NCI-H2171 (cell line): Measurements from ENCODE around the gene BCL7A.
A peak's percentile ranks its signal among the peaks of the same experiment; 100 is the strongest.
"Not testable (repeated sequence)": the region's sequence is repeated elsewhere in the genome, so short reads cannot be mapped to it uniquely, and the experiment has no call there.

ENCODE experiments used
- DNase-seq: peaks from one replicate; lab custom pipeline; 2025; lab: John Stamatoyannopoulos, UW

Gene BCL7A

DNA sequence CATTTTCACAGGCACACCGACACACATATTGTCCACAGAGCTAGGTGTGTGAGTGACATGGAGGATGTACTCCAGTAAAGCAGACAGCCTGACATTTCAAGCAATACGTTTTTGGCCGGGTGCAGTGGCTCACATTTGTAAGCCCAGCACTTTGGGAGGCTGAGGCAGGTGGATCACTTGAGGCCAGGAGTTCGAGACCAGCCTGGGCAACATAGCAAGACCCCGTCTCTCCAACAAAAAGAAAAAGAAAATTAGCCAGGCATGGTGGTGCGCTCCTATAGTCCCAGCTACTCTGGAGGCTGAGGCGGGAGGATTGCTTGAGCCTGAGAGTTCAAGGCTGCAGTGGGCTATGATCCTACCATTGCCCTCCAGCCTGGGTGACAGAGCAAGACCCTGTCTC is 34.7 kb downstream of the BCL7A start:
- not testable (repeated sequence) for DNase-seq

- no peak for DNase-seq
Measured at GRCh38 chr12:122057007-122057735, 35.5 kb downstream of the BCL7A start.

DNA sequence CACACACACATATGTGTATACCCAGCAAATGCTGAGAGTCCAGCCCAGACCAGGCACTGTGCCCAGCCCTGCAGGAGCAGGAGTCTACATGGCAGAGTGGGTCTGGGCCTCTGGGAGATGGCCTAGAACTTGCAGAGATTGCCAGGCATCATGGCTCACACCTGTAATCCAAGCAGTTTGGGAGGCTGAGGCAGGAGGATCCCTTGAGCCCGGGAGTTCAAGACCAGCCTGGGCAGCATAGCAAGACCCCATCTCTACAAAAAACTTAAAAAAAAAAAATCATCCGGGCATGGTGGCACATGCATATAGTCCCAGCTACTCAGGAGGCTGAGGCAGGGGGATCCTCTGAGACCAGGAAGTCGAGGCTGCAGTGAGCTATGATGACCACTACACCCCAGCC is 36.1 kb downstream of the BCL7A start:
- DNase-seq = no peak

DNA sequence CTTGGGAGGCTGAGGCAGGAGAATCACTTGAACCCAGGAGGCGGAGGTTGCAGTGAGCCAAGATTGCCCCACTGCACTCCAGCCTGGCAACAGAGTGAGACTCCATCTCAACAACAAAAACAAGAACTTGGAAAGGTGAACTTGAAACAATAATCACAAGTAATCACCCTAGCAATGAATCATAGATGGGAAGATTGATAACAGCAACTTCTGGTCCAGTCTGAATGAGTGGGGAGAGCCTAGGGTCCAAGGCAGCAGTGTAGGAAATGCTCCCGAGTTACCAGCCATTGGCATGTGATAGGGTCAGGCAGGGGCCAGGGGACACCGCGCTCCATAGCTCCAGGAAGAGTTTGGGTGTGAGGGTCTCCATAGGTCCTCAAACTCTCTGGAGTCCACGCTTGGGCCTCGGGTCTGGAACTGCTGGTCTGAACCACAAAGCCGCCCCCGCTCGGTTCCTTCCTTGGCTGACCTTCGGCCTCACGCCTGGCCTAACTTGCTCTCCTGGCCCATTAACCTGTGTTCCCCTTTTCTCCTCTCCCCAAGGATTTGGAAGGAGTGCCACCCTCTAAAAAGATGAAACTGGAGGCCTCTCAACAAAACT is 37.0 kb downstream of the BCL7A start:
- DNase-seq = no peak

DNA sequence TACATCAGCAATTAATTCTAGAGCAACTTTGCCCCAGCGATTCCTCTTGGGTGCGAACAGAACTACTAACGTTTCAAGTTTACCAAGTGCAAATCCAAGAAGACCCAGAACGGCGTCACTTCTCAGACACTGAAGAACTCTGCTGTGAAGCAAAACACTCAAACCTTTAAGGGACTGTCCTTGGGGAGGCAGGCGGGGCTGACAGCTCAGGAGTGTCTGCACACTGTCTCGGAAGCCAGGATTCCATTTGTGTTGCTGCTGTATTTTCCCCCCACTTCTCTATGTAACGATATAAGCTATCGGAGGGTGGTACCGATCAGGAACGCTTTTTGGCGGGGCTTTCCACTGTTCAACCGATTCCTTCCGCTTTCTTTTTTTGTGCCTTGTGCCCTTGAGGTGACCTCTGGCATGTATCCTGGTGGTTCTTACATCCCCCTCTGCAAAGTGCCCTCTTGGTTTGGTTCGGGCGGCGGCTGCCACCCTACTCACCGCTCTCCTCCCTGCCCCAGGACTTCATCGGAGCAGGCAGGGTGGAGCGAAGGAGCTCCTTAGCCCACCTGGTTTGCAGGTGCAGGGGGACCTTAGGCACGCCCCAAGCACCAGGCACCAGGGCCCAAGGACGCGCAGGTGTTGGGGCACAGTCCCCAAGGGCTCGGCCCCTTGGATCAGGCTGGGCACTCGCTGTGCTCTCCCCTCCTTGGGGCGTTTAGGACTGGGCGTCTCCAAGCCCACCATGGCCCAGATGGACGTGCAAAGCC is 37.7 kb downstream of the BCL7A start:
- no peak for DNase-seq

GRCh38 chr12:122060081-122060501 is 38.4 kb downstream of the BCL7A start:
- DNase-seq = no peak

DNA sequence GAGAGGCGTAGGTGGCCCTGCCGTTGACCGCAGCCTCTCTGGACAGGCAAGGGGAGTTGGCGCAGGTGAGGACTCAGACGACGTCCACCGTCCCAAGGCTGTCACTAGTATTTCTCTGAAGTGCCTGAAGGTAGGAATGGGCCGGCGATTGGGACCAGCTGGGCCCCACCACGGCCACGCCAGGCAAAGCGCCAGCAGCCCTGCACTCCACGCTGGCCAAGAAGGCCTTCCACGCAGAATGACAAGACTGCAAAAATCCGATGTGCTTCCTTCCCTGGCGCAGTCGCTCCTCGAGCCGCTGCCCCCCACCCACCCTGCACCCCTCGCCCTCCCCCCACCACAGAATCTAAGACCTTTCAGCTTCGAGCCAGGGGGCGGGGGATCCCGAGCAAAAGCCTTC is 39.6 kb downstream of the BCL7A start:
- DNase-seq = no peak

- no peak for DNase-seq
Measured at GRCh38 chr12:122062832-122063693, 41.4 kb downstream of the BCL7A start.

- no peak for DNase-seq
Measured at GRCh38 chr12:122063694-122064024, 42.0 kb downstream of the BCL7A start.

DNA sequence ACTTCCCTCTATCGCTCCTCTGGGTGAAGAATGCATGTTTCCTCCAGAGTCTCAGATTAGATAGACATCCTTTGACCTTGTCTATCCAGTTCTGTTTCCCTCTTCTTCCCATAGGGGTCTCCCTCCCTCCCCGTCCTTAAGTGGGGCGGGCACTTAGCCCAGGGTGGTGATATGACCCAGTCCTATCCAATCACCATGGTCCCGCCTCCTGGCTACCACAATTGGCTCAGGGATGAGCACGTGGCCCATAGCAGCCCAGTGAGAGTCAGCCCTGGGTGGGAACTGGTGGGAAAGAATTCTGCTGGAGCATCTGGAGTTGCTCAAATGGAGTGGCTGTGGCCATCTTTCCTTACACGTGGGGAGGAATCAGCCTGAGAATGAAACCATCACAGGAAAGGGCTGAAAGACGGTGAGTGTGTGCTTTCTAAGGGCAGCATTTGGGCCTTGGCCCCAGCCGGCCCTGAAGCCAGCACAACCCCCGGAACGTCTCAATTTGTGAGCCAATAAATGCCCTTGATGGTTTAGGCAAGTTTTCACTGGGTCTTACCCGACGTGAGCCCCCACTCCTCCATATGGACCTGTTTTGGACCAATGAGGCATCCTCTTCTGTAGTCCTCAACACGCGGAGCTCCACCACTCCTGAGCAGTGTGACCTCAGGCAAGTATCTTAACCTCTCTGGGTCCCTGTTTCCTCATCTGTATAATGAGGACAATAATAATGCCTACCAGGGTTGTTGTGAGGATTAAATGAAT is 42.5 kb downstream of the BCL7A start:
- DNase-seq = peak; percentile 73

- no peak for DNase-seq
Measured at GRCh38 chr12:122064780-122065588, 43.3 kb downstream of the BCL7A start.

- DNase-seq = no peak
Measured at GRCh38 chr12:122067548-122067947, 45.9 kb downstream of the BCL7A start.

- DNase-seq = no peak
Measured at GRCh38 chr12:122067966-122068365, 46.3 kb downstream of the BCL7A start.

- DNase-seq = no peak
Measured at GRCh38 chr12:122072031-122072970, 50.6 kb downstream of the BCL7A start.

DNA sequence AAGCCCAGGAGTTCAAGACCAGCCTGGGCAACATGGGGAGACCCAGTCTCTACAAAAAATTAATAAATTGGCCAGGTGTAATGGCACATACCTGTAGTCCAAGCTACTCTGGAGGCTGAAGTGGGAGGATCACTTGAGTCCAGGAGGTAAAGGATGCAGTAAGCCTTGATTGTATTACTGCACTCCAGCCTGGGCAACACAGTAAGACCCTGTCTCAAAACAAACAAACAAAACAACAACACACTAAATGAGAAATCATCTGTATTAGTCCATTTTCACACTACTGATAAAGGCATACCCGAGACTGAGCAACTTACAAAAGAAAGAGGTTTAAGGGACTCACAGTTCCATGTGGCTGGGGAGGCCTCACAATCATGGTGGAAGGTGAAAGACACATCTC is 52.1 kb downstream of the BCL7A start:
- DNase-seq = no peak

GRCh38 chr12:122076743-122077495 is 55.2 kb downstream of the BCL7A start:
- DNase-seq = no peak

DNA sequence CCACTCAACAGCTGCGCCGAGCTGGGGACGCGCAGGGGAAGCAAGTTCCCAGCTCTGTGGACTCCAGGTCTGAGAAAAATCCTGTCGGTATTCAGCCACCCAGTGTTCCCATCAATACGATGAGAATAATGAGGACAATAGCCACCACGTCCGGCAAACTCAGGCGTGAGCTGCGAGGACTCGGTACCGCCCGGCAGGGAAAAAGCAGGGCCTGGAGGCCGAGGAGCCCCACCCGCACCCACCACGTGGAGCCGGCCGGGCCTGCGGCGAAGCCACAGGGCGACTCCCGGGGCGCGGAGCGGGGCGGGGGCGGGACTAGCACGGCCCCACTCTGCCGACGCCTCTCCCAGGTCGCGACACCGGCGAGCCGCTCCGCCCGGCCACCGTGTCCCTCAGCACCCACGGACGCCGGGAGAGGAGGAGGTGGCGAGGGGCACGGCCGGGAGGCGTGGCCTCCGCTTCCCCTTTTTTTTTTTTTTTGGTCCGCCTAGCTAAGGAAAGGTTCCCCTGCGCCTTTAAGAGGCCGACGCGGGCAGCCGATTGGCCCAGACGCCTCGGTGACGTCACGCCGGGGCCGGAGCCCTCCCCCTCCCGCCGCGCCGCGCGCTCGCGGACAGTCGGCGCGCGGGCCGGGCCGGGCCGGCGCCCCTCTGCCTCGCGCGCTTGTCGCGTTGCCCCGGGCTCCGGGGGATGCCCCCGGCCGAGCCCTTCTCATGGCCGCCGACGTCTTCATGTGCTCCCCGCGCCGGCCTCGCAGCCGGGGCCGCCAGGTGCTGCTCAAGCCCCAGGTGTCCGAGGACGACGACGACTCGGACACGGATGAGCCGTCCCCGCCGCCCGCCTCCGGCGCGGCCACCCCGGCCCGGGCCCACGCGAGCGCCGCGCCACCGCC is 56.7 kb downstream of the BCL7A start, which contains the start of gene MLXIP:
Gene MLXIP, plus strand, starts transcription at position 616 of the 892 bp plus-strand sequence. Its CDS starts 98 bp downstream, at position 714.
- peak; percentile 97 for DNase-seq
